GM12878 (cell line): ENCODE results near the gene CHST15.

Experiments
- POLR2AphosphoS5 ChIP-seq: IDR thresholded peaks from 2 replicates; pipeline ENCODE4 v1.6.1; 2011; ENCODE audit warnings: mild to moderate bottlenecking, low read length, inconsistent platforms
- RAD21 ChIP-seq: IDR thresholded peaks from 2 replicates; pipeline ENCODE4 v1.6.1; 2011; ENCODE audit warnings: mild to moderate bottlenecking, low read depth, low read length, moderate library complexity; ENCODE audit not compliant: insufficient read depth
- ZNF687 ChIP-seq: fragments of 450-650 bp; IDR thresholded peaks from 2 replicates; pipeline ENCODE4 v1.6.1; 2017; ENCODE audit warnings: mild to moderate bottlenecking, moderate library complexity
- TF ChIP-seq, protein P1 (sequence below), 3 experiments: IDR thresholded peaks in 2 of 3; conservative IDR thresholded peaks in 1 of 3; 2 replicates each; pipeline ENCODE4 v1.5.1; 2011; ENCODE audit warnings: low read depth in 3 of 3, low read length in 3 of 3, mild to moderate bottlenecking in 3 of 3, control low read depth in 2 of 3, moderate library complexity in 2 of 3, inconsistent platforms in 1 of 3, mixed read lengths in 1 of 3; ENCODE audit not compliant: control insufficient read depth in 2 of 3, insufficient read depth in 1 of 3; ENCODE audit errors: extremely low read depth in 1 of 3

DNA sequence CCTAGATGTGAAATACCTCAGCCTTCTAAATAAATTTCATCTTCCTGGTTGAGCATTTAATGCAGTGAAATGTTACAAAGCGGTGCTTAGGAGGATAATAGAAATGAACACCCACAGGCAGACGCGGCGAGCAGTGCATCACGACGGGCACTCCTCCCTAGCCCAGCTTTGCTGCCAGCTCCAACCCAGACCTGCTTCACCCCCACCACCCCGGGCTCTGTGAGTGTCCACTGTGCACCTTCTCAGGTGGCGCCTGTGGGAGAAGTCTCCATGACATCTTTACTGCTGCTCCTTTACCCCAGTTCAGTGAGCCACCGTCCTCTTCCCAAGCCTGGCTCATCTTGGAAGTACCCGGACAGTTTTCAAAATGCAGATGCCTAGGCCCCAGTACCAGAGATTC lies 5.2 kb upstream of the CHST15 start:
- TF ChIP-seq RAD21, result no peak
- TF ChIP-seq, protein P1, sequence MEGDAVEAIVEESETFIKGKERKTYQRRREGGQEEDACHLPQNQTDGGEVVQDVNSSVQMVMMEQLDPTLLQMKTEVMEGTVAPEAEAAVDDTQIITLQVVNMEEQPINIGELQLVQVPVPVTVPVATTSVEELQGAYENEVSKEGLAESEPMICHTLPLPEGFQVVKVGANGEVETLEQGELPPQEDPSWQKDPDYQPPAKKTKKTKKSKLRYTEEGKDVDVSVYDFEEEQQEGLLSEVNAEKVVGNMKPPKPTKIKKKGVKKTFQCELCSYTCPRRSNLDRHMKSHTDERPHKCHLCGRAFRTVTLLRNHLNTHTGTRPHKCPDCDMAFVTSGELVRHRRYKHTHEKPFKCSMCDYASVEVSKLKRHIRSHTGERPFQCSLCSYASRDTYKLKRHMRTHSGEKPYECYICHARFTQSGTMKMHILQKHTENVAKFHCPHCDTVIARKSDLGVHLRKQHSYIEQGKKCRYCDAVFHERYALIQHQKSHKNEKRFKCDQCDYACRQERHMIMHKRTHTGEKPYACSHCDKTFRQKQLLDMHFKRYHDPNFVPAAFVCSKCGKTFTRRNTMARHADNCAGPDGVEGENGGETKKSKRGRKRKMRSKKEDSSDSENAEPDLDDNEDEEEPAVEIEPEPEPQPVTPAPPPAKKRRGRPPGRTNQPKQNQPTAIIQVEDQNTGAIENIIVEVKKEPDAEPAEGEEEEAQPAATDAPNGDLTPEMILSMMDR (IDR thresholded peaks at IDR 0.05 in 2 of 3, conservative IDR thresholded peaks at IDR 0.05 in 1 of 3; ENCODE audit: control insufficient read depth in 2 of 3, extremely low read depth in 1 of 3, insufficient read depth in 1 of 3, low read depth in 3 of 3, low read length in 3 of 3), result no peak
- TF ChIP-seq ZNF687, result no peak
- no peak for TF ChIP-seq POLR2AphosphoS5
